Fibroblast of mammary gland (primary cell): ENCODE results near the gene CRHR2.
A peak's percentile ranks its signal among the peaks of the same experiment; 100 is the strongest.

Experiments
- DNase-seq: peaks from one replicate; pipeline ENCODE4 v3.0.0-alpha.2; 2010; ENCODE audit warnings: low read depth
- H3K4me3 ChIP-seq: 2 replicates; pipeline ENCODE4 v1.5.1; 2011; ENCODE audit warnings: low read depth, mild to moderate bottlenecking, low read length, moderate library complexity; ENCODE audit not compliant: control insufficient read depth
- CTCF ChIP-seq: conservative IDR thresholded peaks from 2 replicates; pipeline ENCODE4 v1.5.1; 2011; ENCODE audit warnings: low read depth, low read length, inconsistent platforms; ENCODE audit not compliant: control insufficient read depth, insufficient read depth

CRHR2 gene

GRCh38 chr7:30633223-30633622 lies 49.0 kb downstream of the CRHR2 start:
- no peak overlapping the region for H3K4me3 ChIP-seq
- no peak for TF ChIP-seq CTCF

GRCh38 chr7:30630986-30631385 lies 51.3 kb downstream of the CRHR2 start:
- no peak for DNase-seq
- H3K4me3 ChIP-seq = no peak overlapping the region
- no peak for TF ChIP-seq CTCF

More at GRCh38 chr7:30633223-30633622, 49.0 kb downstream of the CRHR2 start:
- DNase-seq = no peak

GRCh38 chr7:30627026-30627425 lies 55.2 kb downstream of the CRHR2 start:
- peak; percentile 51 for DNase-seq
- no peak overlapping the region for H3K4me3 ChIP-seq
- TF ChIP-seq CTCF = no peak

- DNase-seq = no peak
- H3K4me3 ChIP-seq = no peak overlapping the region
- TF ChIP-seq CTCF = no peak
Observed at GRCh38 chr7:30625283-30625682, 57.0 kb downstream of the CRHR2 start.

- DNase-seq = no peak
- H3K4me3 ChIP-seq = no peak overlapping the region
- no peak for TF ChIP-seq CTCF
Observed at GRCh38 chr7:30618961-30619360, 63.3 kb downstream of the CRHR2 start.

GRCh38 chr7:30618080-30618676 lies 64.1 kb downstream of the CRHR2 start:
- no peak for DNase-seq
- no peak overlapping the region for H3K4me3 ChIP-seq
- TF ChIP-seq CTCF = no peak

- no peak for TF ChIP-seq CTCF
- no peak overlapping the region for H3K4me3 ChIP-seq
- DNase-seq = no peak
Observed at GRCh38 chr7:30617359-30617758, 64.9 kb downstream of the CRHR2 start.
